Embryonic facial prominence (tissue), 1 donor: Measurements from ENCODE around the gene DIP2C.
A peak's percentile ranks its signal among the peaks of the same experiment; 100 is the strongest.
"Not testable (repeated sequence)": the region's sequence is repeated elsewhere in the genome, so short reads cannot be mapped to it uniquely, and the experiment has no call there.

Experiments used
- DNase-seq: peaks from one replicate; pipeline ENCODE4 v3.0.0-alpha.2; 2016; ENCODE audit errors: extremely low spot score

Gene DIP2C

DNA sequence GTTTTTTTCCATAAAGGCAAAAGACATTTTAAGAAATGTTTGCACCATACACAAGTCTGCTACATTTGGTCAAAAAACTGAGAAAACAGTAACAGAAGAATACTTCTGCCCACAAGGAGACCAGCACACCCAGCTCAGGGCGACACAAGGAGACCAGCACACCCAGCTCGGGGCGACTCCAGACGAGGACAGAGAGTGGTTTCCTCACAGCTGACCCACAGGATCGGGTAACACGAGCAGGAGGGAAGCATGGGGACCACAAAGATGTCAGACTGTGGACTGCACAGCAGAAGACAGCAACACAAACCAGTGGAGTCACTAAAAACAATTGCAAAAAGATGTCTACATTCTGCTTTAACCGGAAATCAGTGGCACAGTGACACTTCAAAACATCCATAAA lies 237.6 kb downstream of the DIP2C start:
- no peak for DNase-seq

DNA sequence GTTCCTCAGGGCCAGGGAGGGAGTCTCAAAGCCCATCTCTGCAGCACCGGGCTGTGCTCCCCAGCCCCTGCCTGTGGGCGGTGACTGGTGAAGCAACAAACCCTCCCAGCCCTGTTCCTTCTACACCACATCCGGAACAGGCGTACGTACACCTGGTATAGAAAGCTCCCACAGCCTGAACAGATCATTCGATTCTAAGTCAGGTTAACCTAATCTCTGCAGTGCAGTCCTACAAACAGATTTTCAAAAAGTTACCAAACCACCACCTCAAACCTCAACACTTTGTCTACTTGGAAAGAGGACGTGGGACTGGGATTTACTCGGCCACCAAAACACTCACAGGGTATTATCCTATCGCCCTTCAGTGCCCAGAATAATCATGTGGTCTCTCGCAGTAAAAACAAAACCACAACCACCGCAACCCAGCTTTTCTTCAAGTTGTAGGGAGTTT lies 238.4 kb downstream of the DIP2C start:
- DNase-seq: no peak

DNA sequence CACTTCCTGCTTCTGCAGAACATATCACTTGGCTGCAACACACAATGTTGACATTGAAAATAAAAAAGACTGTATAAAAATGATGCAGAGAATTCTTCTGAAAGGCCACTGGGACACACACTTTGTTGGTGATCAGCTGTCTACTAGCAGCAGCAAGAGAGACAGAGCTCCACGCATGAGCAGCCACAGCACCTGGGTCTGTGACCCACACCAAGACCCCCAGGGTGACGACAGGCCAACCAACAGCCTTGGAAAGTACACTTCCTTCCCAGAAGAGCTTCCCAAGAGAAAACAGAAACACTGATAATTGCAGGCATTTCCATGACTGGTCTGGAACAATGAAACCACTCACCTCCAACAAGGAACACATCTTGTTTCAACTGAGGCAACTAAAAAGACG lies 239.0 kb downstream of the DIP2C start:
- DNase-seq: no peak

DNA sequence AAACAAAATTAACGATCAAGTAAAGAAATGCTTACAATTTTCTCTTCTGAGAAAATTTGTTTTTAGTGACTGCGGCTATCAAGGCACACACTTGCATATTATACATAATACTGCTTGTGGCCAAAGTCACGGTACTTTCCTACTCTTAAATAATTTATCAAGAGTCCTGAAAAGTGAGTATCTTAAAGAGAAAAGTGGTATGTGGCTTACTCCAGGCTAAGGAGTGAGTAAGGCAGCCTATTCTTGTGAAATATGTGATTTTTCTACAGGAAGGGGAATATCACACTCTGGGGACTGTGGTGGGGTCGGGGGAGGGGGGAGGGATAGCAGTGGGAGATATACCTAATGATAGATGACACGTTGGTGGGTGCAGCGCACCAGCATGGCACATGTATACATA lies 240.1 kb downstream of the DIP2C start:
- not testable (repeated sequence) for DNase-seq

DNA sequence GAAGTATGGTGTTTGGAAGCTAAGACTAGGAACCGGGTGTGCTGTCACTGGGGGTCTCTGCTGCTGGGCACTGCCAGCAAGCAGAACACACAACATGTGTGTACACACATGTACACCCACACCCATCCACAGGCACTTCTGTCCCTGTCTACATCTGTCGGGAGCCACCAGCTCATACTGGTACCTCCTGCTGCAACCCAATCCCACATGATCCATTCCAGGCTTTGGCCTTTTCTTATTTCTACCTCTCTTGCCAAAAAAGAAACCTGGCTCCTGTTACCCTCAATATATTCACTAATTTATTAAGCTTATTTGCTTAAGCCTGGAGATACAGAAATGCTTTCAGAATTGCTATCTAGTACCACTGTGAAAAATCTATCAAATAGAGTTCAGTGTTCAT lies 246.0 kb downstream of the DIP2C start:
- DNase-seq: no peak

DNA sequence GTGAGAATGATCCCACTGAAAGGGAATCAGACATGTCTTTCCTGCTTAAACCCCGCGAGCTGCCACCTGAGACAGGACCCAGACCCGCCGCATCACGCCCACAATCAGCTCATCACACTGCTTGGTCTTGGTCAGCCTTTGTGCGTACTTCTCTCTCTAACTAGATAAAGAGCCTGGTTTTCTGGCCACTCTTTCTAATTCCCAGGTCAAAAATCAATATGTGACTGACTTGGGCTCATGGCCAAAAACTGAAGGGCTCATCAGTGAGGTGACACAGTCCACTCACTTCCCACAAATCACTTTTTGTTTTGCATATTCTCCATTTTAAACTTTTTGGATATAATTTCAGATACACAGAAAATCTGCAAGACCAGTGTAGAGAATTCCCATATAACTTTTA lies 247.3 kb downstream of the DIP2C start:
- no peak for DNase-seq

DNA sequence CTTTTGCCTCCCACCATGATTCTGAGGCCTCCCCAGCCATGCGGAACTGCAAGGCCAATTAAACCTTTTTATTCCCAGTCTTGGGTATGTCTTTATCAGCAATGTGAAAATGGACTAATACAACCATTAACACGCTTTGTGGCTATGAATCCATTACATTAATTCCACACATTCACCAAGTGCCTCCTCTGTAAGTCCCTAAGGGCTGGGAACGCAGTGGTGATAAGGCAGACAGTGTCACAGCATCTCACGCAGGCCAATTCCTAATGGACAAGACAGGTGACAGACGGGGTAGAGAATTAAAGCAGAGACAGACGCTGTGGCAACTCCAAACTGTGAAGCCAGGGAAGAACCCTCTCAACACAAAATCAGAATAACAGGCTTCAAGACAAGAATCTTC lies 247.8 kb downstream of the DIP2C start:
- no peak for DNase-seq

DNA sequence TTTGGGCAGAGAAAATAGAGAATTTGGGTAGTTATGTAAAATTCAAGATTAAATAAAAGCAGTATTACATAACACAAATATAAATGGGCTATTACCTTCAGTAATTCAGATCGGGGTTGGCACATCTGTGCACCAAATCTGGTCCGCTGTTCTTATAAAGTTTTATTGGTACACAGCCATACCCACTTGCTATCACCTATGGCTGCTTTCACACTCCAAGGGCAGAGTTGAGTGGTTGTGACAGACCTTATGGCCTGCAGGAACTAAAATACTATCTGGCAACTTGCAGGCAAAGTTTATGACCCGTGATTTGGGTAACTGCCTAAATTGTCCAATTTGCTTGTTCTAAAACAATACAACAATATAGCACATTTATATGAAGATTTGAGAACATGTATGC lies 249.3 kb downstream of the DIP2C start:
- DNase-seq: no peak

DNA sequence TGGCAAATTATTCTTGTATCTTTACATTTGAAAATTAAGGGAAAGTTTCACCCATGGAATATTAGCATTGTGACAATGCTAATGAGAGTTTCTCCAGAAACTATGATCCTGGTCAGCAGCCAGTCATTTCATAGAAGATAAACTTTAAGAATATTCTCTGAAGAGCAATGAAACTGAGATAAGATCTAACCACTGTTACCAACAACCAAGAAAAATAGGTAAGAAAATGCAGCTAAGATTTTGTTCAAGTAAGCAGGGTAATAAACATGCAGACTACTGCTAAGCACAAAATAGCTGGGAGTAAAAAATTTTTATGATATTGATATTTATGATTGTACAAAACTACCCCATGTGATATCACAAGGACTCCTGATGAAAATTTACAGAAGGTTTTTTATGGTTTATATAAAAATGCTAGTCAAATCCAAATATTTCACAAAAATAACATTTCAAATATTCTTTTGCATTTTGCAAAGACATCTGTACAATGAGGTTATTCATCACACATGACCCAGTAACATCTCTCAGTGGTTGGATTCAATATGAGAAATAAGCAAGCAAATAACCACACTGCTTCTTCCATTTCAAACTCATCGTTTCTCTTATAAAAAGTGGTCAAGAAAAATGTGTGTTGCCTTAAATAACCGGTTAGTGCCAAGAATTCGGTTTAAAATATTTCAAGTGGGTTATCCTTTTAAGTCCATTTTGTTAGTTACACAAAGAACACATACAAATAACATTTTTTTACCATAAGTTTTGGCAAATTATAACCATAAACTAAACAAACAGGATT lies 251.6 kb downstream of the DIP2C start:
- peak; percentile 25 for DNase-seq

DNA sequence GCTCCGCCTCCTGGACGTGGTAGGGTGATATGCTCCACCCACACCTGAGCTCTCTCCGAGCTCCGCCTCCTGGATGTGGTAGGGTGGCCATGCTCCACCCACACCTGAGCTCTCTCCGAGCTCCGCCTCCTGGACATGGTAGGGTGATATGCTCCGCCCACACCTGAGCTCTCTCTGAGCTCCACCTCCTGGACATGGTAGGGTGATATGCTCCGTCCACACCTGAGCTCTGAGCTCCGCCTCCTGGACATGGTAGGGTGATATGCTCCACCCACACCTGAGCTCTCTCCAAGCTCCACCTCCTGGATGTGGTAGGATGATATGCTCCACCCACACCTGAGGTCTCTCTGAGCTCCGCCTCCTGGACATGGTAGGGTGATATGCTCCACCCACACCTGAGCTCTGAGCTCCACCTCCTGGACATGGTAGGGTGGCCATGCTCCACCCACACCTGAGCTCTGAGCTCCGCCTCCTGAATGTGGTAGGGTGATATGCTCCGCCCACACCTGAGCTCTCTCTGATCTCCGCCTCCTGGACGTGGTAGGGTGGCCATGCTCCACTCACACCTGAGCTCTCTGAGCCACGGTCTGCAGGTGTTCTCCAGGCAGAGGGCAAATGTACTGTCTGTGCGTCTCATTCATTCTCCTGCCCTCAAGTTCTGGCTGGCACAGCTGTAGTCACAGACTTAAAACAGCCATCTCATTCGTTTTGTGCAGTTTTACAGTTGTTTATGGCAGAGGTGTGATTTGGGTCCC lies 252.4 kb downstream of the DIP2C start:
- no peak for DNase-seq

DNA sequence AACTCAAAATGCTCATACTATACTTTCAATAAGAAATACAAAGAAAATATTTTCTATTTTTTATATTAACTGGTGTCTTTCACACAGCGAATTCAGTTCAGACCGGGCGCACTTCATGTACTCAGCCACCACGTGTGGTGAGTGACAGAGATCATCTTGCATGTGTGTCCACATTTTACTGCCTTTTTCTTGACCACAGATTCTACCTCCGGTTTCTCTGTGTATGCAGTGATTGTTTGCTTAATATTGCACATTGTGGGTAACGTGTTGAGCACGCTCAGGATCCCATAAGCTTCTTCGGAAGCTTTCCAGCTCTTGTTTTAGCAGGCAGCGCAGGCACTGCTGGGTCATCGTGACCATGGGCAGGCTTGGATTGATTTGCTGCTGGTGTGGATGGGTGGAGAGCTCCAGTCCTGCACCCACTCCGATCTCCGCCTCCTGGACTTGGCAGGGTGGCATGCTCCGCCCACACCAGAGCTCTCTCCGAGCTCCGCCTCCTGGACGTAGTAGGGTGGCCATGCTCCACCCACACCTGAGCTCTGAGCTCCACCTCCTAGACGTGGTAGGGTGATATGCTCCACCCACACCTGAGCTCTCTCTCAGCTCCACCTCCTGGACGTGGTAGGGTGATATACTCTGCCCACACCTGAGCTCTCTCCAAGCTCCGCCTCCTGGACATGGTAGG lies 253.3 kb downstream of the DIP2C start:
- DNase-seq: no peak

DNA sequence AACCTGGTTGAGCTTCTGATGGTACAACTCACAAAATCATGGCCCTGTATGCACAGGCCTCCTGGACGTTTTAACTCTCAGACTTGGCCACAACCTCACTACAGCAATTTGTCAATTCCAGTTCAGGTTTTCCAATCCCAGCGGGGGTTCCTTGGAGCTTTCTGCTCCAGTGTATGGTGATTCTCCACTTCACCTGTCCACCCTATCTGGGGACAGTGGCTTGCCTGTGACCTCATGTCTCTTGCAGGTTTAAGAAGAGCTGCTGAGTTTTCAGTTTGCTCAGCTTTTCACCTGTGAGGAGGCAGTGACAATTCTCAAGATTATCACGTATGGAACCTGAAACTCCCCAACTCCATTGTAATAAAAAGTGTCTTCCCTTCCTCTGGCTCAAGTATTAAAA lies 254.1 kb downstream of the DIP2C start:
- no peak for DNase-seq

DNA sequence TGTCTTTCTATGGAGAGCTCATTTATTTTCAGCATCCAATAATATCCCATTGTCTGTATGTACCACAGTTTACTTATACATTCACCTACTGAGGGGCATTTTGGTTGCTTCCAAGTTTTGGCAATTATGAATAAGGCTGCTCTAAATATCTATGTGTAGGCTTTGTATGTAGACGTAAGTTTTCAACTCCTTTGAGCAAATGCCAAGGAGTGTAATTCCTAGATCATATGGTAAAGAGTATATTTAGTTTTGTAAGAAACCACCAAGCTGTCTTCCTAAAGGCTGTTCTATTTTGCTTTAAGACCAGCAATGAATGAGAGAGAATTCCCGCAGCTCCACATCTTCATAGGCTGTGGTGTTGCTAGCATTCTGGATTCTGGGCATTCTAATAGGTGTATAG lies 259.8 kb downstream of the DIP2C start:
- DNase-seq: no peak

DNA sequence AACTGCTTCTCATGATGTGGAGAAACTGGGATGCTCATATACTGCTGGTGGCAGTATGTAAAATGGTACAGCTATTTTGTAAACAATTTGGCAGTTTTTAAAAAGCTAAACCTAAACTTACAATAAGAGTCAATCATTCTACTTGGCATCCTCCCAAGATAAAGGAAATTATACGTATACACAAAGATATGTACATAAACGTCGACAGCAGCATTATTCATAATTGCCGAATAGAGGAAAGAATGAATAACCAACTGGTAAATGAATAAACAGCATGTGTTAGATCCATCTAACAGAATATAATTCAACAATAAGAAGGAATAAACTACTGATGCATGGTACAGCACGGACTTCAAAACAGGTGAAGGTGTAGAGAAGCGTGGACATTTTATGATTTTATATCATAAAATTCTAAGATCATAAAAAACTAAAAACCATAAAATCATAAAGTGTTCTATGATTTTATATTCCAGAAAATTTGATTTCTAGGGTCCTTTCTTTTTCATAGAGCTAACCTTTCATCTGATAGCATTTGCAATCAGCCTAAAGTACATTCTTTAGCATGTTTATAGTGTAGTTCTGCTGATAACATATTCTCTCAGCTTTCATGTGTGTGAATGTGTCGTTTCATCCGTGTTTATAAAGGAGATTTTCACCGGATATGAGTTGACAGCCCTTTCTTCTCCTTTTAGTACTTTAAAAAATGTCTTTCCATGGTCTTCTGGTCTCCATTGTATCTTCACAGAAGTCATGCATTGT lies 261.5 kb downstream of the DIP2C start:
- DNase-seq: no peak

DNA sequence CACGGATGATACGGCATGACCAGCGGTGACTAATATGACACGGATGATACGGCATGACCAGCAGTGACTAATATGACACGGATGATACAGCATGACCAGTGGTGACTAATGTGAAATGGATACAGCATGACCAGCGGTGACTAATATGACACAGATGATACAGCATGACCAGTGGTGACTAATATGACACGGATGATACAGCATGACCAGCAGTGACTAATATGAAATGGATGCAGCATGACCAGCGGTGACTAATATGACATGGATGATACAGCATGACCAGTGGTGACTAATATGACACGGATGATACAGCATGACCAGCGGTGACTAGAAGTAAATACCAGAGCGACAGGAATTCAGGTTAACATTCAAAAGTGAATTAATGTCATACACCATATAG lies 264.1 kb downstream of the DIP2C start:
- not testable (repeated sequence) for DNase-seq

DNA sequence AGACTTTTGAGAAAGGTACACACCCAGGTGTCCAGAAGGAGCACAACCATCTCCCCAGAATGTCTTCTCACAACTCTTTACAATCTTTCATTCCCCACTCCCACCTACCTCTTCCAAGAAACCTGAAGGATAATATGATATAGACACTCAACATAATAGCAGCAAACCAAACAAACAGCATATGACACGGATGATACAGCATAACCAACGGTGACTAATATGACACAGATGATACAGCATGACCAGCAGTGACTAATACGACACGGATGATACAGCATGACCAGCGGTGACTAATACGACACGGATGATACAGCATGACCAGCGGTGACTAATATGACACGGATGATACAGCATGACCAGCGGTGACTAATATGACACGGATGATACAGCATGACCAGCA lies 264.7 kb downstream of the DIP2C start:
- DNase-seq: not testable (repeated sequence)

DNA sequence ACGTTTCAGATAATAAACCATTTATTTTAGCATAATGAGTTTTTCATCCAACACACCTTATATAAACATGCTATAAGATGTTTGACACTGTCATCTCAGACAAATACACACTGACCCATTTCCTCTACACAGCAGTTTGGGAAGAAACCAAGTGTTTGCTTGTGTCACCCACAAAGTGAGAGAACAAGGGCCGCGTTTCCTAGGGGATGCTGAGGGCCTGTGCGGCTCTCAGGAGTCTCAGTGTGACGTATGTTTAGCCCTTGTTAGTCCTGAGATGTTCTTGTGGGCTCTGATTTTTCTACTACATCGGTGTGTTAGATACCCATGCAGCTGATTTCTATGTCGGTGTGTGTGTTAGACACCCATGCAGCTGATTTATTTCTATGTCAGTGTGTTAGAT lies 266.3 kb downstream of the DIP2C start:
- DNase-seq: no peak

DNA sequence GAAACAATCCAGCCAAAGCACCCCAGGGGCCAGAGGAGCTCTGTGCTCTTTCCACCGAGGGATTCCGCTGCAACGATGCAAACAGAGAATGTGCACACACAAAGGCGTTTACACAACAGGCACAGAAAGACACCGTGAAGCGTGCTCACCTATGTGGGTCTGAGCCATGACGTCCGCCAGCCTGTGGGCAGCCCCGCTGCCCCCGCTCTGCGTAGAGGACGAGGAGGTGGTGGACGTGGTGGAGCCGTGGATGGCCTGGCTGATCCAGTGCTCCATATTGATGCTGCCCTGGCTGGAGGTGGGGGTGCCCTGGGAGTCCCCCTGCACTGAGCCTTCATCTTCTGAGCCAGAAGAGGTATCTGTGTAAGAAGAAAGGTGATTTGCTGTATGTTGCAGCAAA lies 266.8 kb downstream of the DIP2C start:
- DNase-seq: no peak

DNA sequence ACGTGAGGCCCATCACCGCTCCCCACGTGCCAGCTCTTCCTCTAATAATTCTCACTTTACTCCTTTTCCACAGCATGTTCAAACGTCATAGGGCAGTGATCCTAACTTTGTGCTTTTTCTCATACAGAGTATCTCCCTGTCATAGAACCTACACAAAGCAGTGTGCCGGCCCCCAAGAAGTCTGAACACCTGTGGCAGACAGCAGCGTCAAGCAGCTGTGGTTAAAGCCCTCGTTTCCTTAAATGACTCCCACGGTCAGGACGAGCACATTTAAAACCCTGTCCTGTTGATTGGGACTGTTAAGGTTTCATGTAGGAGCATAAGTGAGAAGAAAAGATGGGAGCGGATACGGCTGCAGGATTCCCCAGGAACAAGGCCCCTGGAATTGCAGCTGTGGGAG lies 267.2 kb downstream of the DIP2C start:
- DNase-seq: no peak

DNA sequence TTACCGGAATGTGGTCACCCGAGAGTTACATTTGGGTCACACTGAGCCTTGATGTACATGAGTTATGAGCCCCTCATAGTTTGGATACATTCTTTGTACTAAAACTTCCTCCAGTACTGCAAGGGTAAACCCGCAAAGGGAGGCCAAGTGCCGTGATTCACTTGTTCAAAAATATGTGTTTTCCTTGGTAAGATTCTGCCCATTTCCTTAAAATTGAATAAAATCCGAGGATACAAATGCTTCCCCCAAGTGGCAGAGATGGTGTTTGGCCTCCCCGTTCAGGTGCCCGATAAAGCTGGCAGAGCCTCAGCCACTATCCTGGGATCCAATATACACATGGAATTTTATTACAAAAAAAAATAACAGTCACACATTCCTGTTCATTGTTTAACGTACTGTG lies 268.3 kb downstream of the DIP2C start:
- DNase-seq: no peak

DNA sequence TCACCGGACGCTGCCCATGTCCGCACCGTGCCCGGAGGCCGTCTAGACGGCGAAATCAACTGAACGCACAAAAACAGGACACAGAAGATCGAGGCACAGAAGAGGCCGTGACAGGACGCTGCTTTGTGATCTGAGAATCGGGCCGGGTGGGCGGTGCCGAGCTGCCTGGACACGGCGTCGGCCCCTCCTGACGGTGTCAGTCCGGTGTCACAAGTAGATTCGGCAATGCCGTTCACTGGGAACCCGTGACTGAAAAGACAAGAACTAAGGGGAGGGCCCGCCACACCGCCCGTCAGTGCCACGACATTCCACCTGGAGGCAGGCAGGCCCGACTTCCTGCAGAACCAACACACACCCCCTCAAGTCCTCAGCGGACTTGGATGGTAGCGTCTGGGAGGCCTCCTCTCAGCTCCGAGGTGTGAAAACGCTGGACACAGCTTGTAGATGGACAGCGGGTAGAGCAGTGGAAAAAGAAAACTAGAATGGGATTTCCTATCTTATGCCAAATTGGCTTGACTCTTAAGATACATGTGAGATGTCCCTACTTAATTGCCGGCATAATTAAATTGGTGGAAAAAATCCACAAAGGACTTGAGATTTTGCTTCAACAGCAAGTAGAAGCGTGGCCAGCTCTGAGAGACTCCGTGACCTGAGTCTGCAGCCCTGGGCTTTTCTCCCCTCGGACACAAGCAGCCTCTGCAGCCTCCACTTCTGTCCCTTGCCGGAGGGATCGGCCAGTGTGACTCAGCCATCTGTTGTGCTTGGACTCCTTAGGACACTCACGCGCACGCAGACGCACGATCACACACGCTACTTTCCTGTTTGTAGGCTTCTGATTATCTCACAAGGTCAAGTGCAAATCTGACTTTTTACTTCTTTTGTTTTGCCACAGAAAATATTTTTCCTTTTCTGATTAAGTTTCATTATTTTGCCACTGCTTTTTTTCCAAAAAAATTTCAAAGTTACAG lies 269.0 kb downstream of the DIP2C start:
- DNase-seq: no peak
